GM12865 (cell line): ENCODE data around the gene SLC18A3.

Experiments used
- DNase-seq: peaks from one replicate; pipeline ENCODE4 v3.0.0; 2010; ENCODE audit warnings: low read depth
- H3K4me3 ChIP-seq: 2 replicates; pipeline ENCODE4 v1.5.1; 2011; ENCODE audit warnings: mild to moderate bottlenecking, low read depth, low read length, control low read depth
- TF ChIP-seq, protein P1 (sequence below): IDR thresholded peaks from 2 replicates; pipeline ENCODE4 v1.5.1; 2011; ENCODE audit warnings: low read length, control low read depth, low read depth, inconsistent platforms; ENCODE audit not compliant: insufficient read depth; ENCODE audit errors: missing control alignments

Gene SLC18A3

DNA sequence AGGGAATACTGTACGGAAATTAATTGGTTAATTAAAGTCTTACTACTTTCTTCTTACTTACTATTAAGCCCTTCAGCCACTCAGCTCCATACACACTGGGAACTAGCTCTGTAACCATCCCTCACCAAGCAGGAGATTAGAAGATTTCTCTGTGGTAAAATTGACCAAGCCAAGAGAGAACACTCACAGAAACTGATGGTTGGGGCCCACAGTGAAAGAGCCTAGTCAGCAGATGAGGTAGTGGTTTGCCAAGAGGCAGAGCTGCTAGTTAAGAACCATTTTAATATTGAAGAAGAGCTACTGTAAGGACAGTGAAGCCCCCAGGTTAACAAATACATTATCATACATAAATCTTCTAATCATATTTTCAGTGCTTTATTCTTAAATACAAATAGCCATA is 47.5 kb downstream of the SLC18A3 start:
- DNase-seq: no peak
- TF ChIP-seq, protein P1, sequence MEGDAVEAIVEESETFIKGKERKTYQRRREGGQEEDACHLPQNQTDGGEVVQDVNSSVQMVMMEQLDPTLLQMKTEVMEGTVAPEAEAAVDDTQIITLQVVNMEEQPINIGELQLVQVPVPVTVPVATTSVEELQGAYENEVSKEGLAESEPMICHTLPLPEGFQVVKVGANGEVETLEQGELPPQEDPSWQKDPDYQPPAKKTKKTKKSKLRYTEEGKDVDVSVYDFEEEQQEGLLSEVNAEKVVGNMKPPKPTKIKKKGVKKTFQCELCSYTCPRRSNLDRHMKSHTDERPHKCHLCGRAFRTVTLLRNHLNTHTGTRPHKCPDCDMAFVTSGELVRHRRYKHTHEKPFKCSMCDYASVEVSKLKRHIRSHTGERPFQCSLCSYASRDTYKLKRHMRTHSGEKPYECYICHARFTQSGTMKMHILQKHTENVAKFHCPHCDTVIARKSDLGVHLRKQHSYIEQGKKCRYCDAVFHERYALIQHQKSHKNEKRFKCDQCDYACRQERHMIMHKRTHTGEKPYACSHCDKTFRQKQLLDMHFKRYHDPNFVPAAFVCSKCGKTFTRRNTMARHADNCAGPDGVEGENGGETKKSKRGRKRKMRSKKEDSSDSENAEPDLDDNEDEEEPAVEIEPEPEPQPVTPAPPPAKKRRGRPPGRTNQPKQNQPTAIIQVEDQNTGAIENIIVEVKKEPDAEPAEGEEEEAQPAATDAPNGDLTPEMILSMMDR: no peak
- no peak overlapping the region for H3K4me3 ChIP-seq

DNA sequence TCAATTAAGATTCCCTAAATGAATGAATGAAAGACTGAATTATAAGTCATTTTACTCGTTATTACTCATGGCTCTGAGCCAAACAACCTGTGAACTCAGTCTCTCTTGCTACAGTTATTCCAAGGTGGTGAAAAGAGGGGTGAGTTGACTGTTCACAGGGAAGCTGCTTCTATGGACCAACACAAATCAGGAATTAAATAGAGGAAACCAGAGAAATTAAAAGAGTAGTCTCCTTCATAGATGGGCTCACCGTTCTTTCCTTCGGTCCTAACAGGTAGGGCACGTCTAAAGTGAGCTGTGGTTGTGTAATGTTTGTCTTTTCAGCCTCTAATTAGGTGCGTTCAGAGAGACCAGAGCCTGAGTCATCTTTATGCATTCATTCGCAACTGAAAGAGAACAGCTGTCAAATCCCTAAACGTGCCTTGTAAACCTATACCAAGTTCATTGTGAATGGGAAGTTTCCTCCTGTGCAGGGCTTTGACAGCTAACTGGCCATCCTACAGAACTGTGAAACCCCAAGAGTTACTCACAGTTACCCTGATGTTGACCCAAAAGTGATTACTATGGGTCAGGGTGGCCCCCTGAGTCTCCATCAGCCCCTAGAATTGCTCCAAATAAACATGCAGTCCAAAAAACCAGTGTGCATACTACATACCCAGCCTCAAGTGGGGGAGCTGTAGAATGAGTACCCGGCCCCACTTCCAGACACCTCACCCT is 51.2 kb downstream of the SLC18A3 start:
- H3K4me3 ChIP-seq: no peak overlapping the region
- TF ChIP-seq, protein P1: no peak
- no peak for DNase-seq
